Stimulated activated CD4-positive, alpha-beta T cell treated with anti-CD3 and anti-CD28 coated beads, Interleukin-15, amount 100 ng/mL, for 1 hour (primary cell): ENCODE measurements around the gene FCGR3A.

Experiments used
- DNase-seq, 2 donors: peaks; one replicate each; pipeline ENCODE4 v3.0.0-alpha.2; 2020; ENCODE audit warnings: low read depth in 1 of 2, low spot score in 1 of 2

Gene FCGR3A

GRCh38 chr1:161502641-161503393 is 46.8 kb downstream of the FCGR3A start:
- DNase-seq, result no peak

- no peak for DNase-seq
These were observed 47.4 kb downstream of the FCGR3A start for GRCh38 chr1:161502181-161502580.

- no peak for DNase-seq
These were observed 48.4 kb downstream of the FCGR3A start for GRCh38 chr1:161501234-161501633.

- no peak for DNase-seq
These were observed 50.2 kb downstream of the FCGR3A start for GRCh38 chr1:161499099-161500039.

GRCh38 chr1:161498646-161499045 is 51.0 kb downstream of the FCGR3A start:
- no peak for DNase-seq

- no peak for DNase-seq
These were observed 51.7 kb downstream of the FCGR3A start for GRCh38 chr1:161497961-161498360.

- DNase-seq, result no peak
These were observed 54.1 kb downstream of the FCGR3A start for GRCh38 chr1:161495490-161495889.

- DNase-seq, result no peak
These were observed 55.4 kb downstream of the FCGR3A start for GRCh38 chr1:161494091-161494735.

GRCh38 chr1:161492827-161493226 is 56.8 kb downstream of the FCGR3A start:
- no peak for DNase-seq
